Ecto neural progenitor cell (in vitro differentiated cells): ENCODE results near the gene PRKAR1B.

ENCODE experiments used
- DNase-seq: peaks from one replicate; pipeline ENCODE4 v3.0.0-alpha.2; 2018; ENCODE audit warnings: low spot score

PRKAR1B gene

DNA sequence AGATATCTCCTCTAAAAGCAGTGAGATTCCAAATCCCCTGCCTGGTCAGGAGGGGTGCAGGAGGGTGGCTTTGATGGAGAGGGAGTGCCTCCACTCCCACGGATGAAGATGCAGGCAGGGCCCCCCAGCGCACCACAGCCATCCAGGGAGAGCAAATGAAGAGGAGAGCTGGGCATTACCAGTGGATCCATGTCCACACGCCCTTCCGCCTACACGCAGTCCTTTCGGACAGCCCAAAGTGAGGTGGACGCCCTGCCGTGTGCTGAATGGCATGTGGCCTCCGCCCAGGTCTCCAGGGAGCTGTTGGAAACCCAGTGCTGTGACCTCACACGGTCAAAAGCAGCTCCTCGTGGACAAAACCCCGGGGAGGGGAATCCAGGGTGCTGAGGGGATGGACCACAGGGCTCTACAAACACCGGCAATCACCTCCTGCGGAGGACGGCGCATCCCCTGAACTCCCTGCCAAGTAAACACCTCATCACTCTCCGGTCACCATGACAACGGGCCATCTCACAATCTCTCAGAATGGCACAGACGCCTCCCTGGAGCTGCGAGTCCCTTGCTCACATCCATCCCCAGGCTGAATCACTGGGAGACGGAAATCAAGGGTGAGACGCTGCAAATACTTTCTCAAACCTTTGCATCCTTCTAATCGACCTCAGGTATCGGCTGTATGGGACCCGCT lies 35.6 kb downstream of the PRKAR1B start:
- no peak for DNase-seq

- no peak for DNase-seq
Observed at GRCh38 chr7:690478-691360, 36.4 kb downstream of the PRKAR1B start.

DNA sequence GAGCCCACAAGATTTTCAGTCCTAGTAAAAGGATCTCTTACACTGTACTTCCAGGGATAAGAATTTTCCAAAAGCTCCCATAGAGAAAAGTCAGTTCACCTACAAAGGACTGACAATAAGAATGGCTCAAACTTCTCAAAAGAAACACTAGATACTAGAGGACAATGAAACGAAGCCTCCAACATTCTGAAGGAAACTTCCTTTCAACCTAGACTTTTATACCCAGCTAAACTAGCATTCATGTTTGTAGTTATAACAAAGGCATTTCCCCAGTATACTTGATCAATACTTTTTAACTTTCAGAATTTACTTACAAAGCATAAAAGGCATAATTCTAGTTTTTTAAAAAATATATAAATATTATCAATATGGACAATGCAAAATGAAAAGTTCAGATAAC lies 41.5 kb downstream of the PRKAR1B start:
- DNase-seq = no peak

DNA sequence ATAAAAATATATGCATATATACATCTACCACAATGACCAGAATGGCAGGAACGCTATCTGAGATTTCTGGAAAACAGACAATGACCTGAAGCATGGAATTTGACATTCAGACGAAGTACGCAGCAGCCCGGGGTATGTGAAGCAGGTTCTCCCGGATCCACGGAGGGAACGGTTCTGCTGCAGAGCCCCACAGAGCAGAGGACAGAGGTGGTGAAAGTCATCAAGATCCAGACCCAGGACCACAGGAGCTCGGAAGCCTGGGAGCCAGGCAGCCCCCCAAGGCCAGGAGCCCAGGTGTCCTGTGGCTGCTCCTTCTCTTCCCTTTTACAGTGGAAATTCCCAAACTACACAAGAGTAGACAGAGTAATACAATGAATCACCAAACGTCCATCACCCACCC lies 42.7 kb downstream of the PRKAR1B start:
- no peak for DNase-seq

- no peak for DNase-seq
Observed at GRCh38 chr7:683526-684205, 43.4 kb downstream of the PRKAR1B start.

- DNase-seq = no peak
Observed at GRCh38 chr7:682810-683209, 44.3 kb downstream of the PRKAR1B start.

DNA sequence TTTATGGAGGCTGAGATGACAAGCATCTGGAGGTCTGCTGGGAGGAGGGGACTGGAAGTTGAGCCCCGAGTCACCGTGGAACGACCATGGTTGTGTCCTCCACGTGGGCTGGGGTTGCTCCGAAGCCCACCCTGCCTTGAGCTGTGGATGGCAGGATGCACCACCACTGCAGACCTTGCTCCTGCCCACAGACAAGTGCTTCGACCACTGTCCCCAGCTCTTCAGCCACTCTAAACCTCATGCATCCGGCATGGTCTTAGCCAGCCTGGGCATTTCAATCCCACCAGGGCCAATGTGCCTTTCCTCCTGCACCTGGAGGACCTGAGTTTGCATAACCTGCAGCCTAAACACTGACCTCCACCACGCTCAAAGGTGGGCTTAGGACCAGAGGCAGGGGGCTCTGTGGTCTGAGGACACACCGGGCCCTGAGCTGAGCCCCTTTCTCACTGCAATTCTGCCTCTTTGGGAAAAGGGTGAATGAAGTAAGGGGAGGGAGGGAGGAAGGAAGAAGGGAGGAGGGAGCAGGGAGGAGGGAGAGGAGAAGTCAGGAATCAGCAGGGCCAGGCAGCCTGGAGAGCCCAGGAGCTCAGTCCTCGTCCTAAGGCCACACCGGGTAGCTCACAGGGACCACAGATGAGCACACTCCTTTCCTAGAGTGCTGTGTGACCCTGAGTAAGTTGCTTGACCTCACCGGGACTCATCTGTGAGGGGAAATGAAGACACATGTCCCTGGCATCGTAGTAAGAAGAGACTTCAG lies 45.4 kb downstream of the PRKAR1B start:
- no peak for DNase-seq

GRCh38 chr7:680411-681127 lies 46.5 kb downstream of the PRKAR1B start:
- no peak for DNase-seq

DNA sequence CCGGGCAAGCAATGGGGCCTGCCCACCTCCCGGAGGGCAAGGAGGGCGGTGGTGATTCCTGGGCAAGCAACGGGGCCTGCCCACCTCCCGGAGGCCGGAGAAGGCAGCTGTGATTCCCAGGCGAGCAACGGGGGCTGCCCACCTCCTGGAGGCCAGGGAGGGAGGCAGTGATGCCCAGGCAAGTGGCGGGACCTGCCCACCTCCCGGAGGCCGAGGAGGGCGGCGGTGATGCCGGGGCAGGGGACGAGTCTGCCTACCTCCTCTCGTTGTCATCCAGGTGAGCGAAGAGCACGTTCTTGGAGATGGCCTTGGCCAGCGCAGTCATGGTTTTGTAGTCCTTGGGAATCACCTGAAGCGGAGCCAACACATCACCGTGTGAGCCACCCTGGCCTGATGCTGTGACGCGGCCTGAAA lies 50.1 kb downstream of the PRKAR1B start:
- DNase-seq = no peak

DNA sequence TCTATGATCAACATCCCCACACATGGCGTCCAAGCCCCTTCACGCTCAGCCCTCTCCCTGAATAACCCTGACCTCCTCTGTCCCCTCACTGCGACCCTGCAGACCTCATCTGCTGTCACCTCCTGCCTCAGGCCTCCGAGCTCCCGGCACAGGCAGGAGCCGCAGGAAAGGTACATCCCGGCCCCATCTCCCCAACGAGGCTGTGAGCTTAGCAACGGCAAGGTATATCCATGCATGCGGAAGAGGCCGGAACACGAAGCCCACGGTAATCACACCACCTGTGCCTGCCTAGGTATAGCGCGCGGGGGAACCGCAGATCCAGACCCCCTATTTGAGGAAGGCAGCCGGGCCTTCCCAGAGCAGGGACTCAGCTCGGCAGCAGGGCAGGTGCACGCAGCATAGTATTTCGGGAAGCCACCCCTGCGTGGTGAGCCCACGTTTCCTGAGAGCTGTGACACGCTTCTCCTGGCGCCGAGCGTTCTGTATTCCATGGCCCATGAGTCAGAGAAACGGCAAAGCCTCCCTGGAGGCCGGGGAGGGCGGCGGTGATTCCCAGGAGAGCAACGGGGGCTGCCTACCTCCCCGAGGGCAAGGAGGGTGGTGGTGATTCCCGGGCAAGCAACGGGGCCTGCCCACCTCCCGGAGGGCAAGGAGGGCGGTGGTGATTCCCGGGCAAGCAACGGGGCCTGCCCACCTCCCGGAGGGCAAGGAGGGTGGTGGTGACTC lies 50.7 kb downstream of the PRKAR1B start:
- no peak for DNase-seq

DNA sequence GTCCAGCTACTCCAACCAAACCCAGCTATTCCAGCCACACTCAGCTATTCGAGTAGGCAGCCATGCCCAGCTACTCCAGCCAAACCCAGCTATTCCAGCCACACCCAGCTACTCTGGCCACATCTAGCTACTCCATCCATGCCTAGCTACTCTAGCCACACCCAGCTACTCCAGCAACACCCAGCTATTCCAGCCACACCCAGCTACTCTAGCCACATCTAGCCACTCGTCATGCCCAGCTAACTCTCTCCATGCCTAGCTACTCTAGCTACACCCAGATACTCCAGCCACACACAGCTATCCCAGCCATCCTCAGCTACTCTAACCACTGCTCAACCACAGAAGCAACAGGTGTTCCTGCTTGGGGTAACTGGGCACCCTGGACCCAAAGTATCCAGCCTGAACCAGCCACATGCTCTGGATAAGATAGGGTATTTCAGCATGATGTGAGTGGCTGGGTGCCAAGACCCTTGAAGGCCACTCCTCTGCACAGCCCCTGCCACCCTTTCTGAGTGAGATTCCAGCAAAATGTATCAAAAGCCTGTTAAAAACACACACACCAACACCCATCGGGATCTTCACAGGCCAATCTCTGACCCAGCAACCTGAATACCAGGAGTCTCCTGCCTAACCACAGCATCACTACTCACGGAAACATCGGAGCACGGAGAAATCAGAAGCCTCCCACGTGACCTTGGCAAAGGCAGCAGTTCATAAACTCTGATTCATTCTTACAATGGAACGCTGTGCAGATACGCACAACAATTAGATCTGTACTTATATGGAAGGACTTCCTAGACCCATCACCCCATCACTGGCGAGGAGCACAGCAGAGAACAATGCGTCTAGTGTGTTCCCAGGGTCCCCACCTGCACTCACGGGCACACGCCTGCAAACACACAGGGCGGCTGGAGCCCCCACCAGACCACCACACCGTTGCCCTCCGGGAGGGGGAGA lies 52.3 kb downstream of the PRKAR1B start:
- no peak for DNase-seq

DNA sequence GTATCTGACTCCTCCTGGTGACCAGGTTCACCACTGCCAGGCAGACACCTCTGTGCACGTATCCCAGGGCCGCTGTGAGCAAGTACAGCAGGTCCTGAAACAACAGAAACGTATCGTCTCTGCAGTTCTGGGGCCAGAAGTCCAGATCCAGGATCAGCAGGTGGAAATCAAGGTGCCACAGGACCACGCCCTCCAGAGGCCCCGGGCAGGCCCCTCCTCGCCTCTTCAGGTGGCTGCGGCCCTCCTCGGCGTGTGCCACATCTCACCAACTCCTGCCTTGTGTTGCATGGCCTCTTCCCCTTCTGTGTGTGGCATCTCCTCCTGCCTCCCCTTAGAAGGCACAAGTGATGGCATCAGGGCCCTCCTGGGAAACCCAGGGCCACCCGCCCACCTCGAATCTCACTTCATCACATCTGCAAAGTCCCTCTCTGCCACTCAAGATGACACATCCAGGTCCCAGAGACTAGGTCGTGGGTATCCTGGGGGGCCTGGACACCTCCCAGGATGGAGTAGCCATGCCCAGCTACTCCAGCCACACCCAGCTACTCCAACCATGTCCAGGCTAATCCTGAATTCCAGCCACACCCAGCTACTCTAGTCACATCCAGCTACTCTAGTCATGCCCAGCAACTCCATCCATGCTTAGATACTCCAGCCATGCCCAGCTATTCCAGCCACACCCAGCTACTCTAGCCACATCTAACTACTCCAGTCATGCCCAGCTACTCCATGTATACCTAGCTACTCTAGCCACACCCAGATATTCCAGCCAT lies 53.2 kb downstream of the PRKAR1B start:
- DNase-seq = no peak

DNA sequence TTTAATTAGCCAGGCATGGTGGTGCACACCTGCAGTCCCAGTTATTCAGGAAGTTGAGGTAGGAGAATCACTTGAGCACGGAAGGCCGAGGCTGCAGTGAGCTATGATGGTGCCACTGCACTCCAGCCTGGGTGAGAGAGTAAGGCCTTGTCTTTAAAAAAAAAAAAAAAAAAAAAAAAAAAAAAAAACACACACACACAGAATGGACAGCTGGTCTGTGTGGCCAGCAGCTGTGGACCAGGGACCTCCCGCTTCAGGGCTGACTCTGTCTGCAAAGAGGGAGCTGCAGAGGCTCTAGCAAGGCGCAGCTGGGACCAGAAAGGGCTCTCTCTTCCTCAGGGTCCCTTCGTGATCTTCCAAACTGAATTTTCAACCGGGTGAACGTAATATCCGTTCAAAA lies 54.2 kb downstream of the PRKAR1B start:
- no peak for DNase-seq

- DNase-seq = no peak
Observed at GRCh38 chr7:671415-672042, 55.6 kb downstream of the PRKAR1B start.

DNA sequence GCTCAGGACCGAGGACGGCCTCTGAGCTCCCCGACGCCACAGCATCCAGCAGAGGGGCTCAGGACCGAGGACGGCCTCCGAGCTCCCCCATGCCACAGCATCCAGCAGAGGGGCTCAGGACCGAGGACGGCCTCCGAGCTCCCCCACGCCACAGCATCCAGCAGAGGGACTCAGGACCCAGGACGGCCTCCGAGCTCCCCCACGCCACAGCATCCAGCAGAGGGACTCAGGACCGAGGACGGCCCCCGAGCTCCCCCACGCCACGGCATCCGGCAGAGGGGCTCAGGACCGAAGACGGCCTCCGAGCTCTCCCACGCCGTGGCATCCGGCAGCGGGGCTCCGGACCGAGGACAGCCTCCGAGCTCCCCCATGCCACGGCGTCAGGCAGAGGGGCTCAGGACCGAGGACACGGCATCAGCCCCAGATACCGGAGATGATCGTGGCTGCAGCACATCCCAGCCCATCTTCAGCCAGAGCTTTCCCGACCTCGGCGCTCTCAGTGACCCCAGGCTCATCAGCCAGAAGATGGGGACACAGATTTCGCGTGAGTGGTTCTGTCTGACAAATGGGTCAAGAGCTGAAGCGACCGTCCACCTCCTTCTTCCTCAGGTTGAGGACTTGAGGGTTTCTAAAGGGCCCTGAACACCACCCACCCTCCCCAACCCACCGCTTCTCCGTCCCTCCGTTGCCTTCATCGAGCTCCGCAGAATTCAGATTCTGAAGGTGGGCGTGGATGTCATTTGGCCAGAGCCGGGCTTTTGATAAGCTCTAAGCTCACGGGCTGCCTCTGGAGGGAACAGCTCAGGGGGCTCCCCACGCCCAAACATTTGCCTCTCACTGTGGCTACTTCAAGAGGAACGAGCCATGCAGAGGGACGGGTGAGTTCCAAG lies 56.3 kb downstream of the PRKAR1B start:
- no peak for DNase-seq

- DNase-seq = no peak
Observed at GRCh38 chr7:668958-669357, 58.1 kb downstream of the PRKAR1B start.
